Activated CD4-positive, alpha-beta memory T cell treated with anti-CD3 and anti-CD28 coated beads for 36 hours (primary cell): Measurements from ENCODE around the gene ALPP. TPM values are rescaled to one million over a fixed set of nuclear protein-coding genes. Genes with fewer than 3 reads are reported as not detected.
"Not testable (repeated sequence)": the region's sequence is repeated elsewhere in the genome, so short reads cannot be mapped to it uniquely, and the experiment has no call there.

Experiments used
- CTCF ChIA-PET: fragments of 350-600 bp; sonication (Branson Sonifier 250); formaldehyde crosslinking; loops from one replicate; lab custom pipeline; 2021; ENCODE audit warnings: antibody characterized with exemption, inconsistent platforms; lab: Charles Lee
- POLR2A ChIA-PET: fragments of 350-600 bp; sonication (Branson Sonifier 250); formaldehyde crosslinking; loops from one replicate; lab custom pipeline; 2021; ENCODE audit warnings: antibody characterized with exemption; lab: Charles Lee
- DNase-seq: peaks from one replicate; pipeline ENCODE4 v3.0.0-alpha.2; 2020
- H3K27ac Mint-ChIP-seq: one replicate; pipeline ENCODE4 v1.8.0; 2021; ENCODE audit warnings: mixed read lengths
- H3K27me3 Mint-ChIP-seq: one replicate; pipeline ENCODE4 v1.8.0; 2021; ENCODE audit warnings: mixed read lengths
- H3K36me3 Mint-ChIP-seq: one replicate; pipeline ENCODE4 v1.8.0; 2021; ENCODE audit warnings: mixed read lengths
- H3K4me1 Mint-ChIP-seq: one replicate; pipeline ENCODE4 v1.8.0; 2021; ENCODE audit warnings: low read depth, mixed read lengths
- H3K4me3 Mint-ChIP-seq: one replicate; pipeline ENCODE4 v1.8.0; 2021; ENCODE audit warnings: mild to moderate bottlenecking, mixed read lengths
- H3K9me3 Mint-ChIP-seq: one replicate; pipeline ENCODE4 v1.8.0; 2021; ENCODE audit warnings: mixed read lengths
- intact Hi-C: fragments of 100-400 bp; cut with micrococcal nuclease; formaldehyde crosslinking; loops from one replicate; pipeline ENCODE4 v1.15.1; 2023
- total RNA-seq, 2 experiments: library from RNA; stranded (reverse); gene quantifications; one replicate each; pipeline ENCODE4 v1.2.3, GENCODE V29; 2021

ALPP gene
- total RNA-seq, 2 experiments from 2014 or later, result not detected

GRCh38 chr2:232393556-232393955 is 15.0 kb downstream of the ALPP start:
- H3K27me3 Mint-ChIP-seq, result peaks cover 25% of the 10 kb centered on the region
- DNase-seq, result no peak
- ChIA-PET POLR2A (no interaction called here), CTCF (no interaction called here)
- intact Hi-C loops, result no loop called here
- no peaks in the 10 kb centered on the region for H3K4me1 Mint-ChIP-seq
- no peak overlapping the region for H3K4me3 Mint-ChIP-seq
- H3K9me3 Mint-ChIP-seq, result no peaks in the 10 kb centered on the region
- H3K36me3 Mint-ChIP-seq, result no peaks in the 10 kb centered on the region
- H3K27ac Mint-ChIP-seq, result no peak overlapping the region

GRCh38 chr2:232394431-232394830 is 15.9 kb downstream of the ALPP start:
- DNase-seq, intact Hi-C loops, H3K4me1 Mint-ChIP-seq, CTCF ChIA-PET, H3K4me3 Mint-ChIP-seq, POLR2A ChIA-PET, H3K27ac Mint-ChIP-seq, H3K36me3 Mint-ChIP-seq, H3K9me3 Mint-ChIP-seq: not testable (repeated sequence)
- H3K27me3 Mint-ChIP-seq, result peaks cover 21% of the 10 kb centered on the region

- Mint-ChIP-seq H3K36me3 (no peaks in the 10 kb centered on the region), H3K4me3 (no peak overlapping the region), H3K4me1 (no peaks in the 10 kb centered on the region), H3K27ac (no peak overlapping the region), H3K9me3 (no peaks in the 10 kb centered on the region), H3K27me3 (peaks cover 19% of the 10 kb centered on the region)
- no peak for DNase-seq
- ChIA-PET POLR2A (no interaction called here), CTCF (no interaction called here)
- intact Hi-C loops, result no loop called here
Observed at GRCh38 chr2:232395586-232395985, 17.0 kb downstream of the ALPP start.

- no peaks in the 10 kb centered on the region for H3K9me3 Mint-ChIP-seq
- intact Hi-C loops, result no loop called here
- ChIA-PET CTCF (no interaction called here), POLR2A (no interaction called here)
- no peak for DNase-seq
- no peak overlapping the region for H3K27ac Mint-ChIP-seq
- no peaks in the 10 kb centered on the region for H3K36me3 Mint-ChIP-seq
- peaks cover 15% of the 10 kb centered on the region for H3K27me3 Mint-ChIP-seq
- no peaks in the 10 kb centered on the region for H3K4me1 Mint-ChIP-seq
- H3K4me3 Mint-ChIP-seq, result no peak overlapping the region
Observed at GRCh38 chr2:232396683-232397082, 18.1 kb downstream of the ALPP start.

- ChIA-PET CTCF (interaction anchor here (0.8 kb wide), 1 partner anchor 41 kb away, joined by 3 read pairs; no protein-coding TSS in a partner anchor), POLR2A (no interaction called here)
- no peak overlapping the region for H3K27ac Mint-ChIP-seq
- H3K27me3 Mint-ChIP-seq, result peaks cover 12% of the 10 kb centered on the region
- DNase-seq, result no peak
- no peaks in the 10 kb centered on the region for H3K4me1 Mint-ChIP-seq
- H3K4me3 Mint-ChIP-seq, result no peak overlapping the region
- intact Hi-C loops, result no loop called here
- H3K9me3 Mint-ChIP-seq, result no peaks in the 10 kb centered on the region
- H3K36me3 Mint-ChIP-seq, result no peaks in the 10 kb centered on the region
Observed at GRCh38 chr2:232398293-232399034, 19.9 kb downstream of the ALPP start.

- no peak for DNase-seq
- ChIA-PET CTCF (no interaction called here), POLR2A (no interaction called here)
- intact Hi-C loops, result no loop called here
- no peaks in the 10 kb centered on the region for H3K9me3 Mint-ChIP-seq
- no peaks in the 10 kb centered on the region for H3K4me1 Mint-ChIP-seq
- H3K4me3 Mint-ChIP-seq, result no peak overlapping the region
- no peaks in the 10 kb centered on the region for H3K36me3 Mint-ChIP-seq
- peaks cover 9% of the 10 kb centered on the region for H3K27me3 Mint-ChIP-seq
- no peak overlapping the region for H3K27ac Mint-ChIP-seq
Observed at GRCh38 chr2:232400256-232401015, 21.9 kb downstream of the ALPP start.

- ChIA-PET POLR2A (no interaction called here), CTCF (no interaction called here)
- intact Hi-C loops, result no loop called here
- DNase-seq, result no peak
- H3K27ac Mint-ChIP-seq, result no peak overlapping the region
- H3K36me3 Mint-ChIP-seq, result no peaks in the 10 kb centered on the region
- H3K27me3 Mint-ChIP-seq, result peaks cover 9% of the 10 kb centered on the region
- no peaks in the 10 kb centered on the region for H3K4me1 Mint-ChIP-seq
- no peaks in the 10 kb centered on the region for H3K9me3 Mint-ChIP-seq
- H3K4me3 Mint-ChIP-seq, result no peak overlapping the region
Observed at GRCh38 chr2:232402518-232402917, 24.0 kb downstream of the ALPP start.

GRCh38 chr2:232405943-232406510 is 27.5 kb downstream of the ALPP start:
- Mint-ChIP-seq H3K4me1 (no peaks in the 10 kb centered on the region), H3K36me3 (no peaks in the 10 kb centered on the region), H3K9me3 (no peaks in the 10 kb centered on the region), H3K4me3 (no peak overlapping the region), H3K27me3 (peaks cover 3% of the 10 kb centered on the region), H3K27ac (no peak overlapping the region)
- DNase-seq, result no peak
- CTCF ChIA-PET, result no interaction called here
- intact Hi-C loops, result no loop called here
- POLR2A ChIA-PET, result no interaction called here

- intact Hi-C loops, result no loop called here
- Mint-ChIP-seq H3K4me3 (no peak within 1 kb of the TSS), H3K4me1 (no peaks in the 10 kb centered on the region), H3K27ac (no peak within 1 kb of the TSS), H3K27me3 (peaks cover 3% of the 10 kb centered on the region), H3K36me3 (no peaks in the 10 kb centered on the region), H3K9me3 (no peaks in the 10 kb centered on the region)
- no peak for DNase-seq
- POLR2A ChIA-PET, result no interaction called here
- CTCF ChIA-PET, result no interaction called here
Observed at GRCh38 chr2:232406556-232407310, 28.2 kb downstream of the ALPP start, which contains the start of gene ALPG. Gene ALPG, plus strand, starts transcription at chr2:232406844. Its CDS starts 51 bp downstream, at chr2:232406895.

- POLR2A ChIA-PET, CTCF ChIA-PET, H3K27me3 Mint-ChIP-seq, H3K4me3 Mint-ChIP-seq, H3K9me3 Mint-ChIP-seq, H3K36me3 Mint-ChIP-seq, intact Hi-C loops, H3K27ac Mint-ChIP-seq, DNase-seq, H3K4me1 Mint-ChIP-seq: not testable (repeated sequence)
Observed at GRCh38 chr2:232407428-232408150, 29.0 kb downstream of the ALPP start.

GRCh38 chr2:232408269-232408668 is 29.7 kb downstream of the ALPP start:
- POLR2A ChIA-PET, CTCF ChIA-PET, H3K27ac Mint-ChIP-seq, H3K9me3 Mint-ChIP-seq, H3K4me1 Mint-ChIP-seq, DNase-seq, H3K27me3 Mint-ChIP-seq, H3K4me3 Mint-ChIP-seq, intact Hi-C loops, H3K36me3 Mint-ChIP-seq: not testable (repeated sequence)
